Suprapubic skin (tissue), 3 donors: ENCODE data around the gene PCSK1.

ENCODE experiments used
- CTCF ChIP-seq, 2 donors: fragments of 200-600 bp in 1 of 2; fragments of 450-650 bp in 1 of 2; sonication (generic) in 1 of 2; IDR thresholded peaks; one replicate each; pipeline ENCODE4 v1.5.1; 2016 to 2019; ENCODE audit warnings: antibody characterized with exemption in 2 of 2, mild to moderate bottlenecking in 1 of 2, moderate library complexity in 1 of 2
- POLR2A ChIP-seq, 2 donors: fragments of 450-650 bp; IDR thresholded peaks; one replicate each; pipeline ENCODE4 v1.6.1; 2017; ENCODE audit warnings: antibody characterized with exemption in 2 of 2, mild to moderate bottlenecking in 2 of 2, moderate library complexity in 2 of 2

- TF ChIP-seq CTCF (IDR thresholded peaks at IDR 0.05) (no peak), POLR2A (IDR thresholded peaks at IDR 0.05) (no peak)
These were observed 48.7 kb downstream of the PCSK1 start for GRCh38 chr5:96384353-96384752.
